Fibroblast of villous mesenchyme (primary cell): Measurements from ENCODE around the gene C1orf210. TPM values are rescaled to one million over a fixed set of nuclear protein-coding genes. Genes with fewer than 3 reads are reported as not detected.

Experiments
- DNase-seq: peaks from one replicate; pipeline ENCODE4 v3.0.0-alpha.2; 2010; ENCODE audit warnings: low read depth
- H3K4me3 ChIP-seq: 2 replicates; pipeline ENCODE4 v1.5.1; 2011; ENCODE audit warnings: low read depth, mild to moderate bottlenecking, low read length
- total RNA-seq: library from RNA; depleted of rRNA; stranded (reverse); fragments of >200 nt; gene quantifications from 2 replicates; pipeline ENCODE4 v1.2.3, GENCODE V29; 2012
- TF ChIP-seq, protein P1 (sequence below): IDR thresholded peaks from 2 replicates; pipeline ENCODE4 v1.5.1; 2012; ENCODE audit warnings: low read depth, mild to moderate bottlenecking, low read length; ENCODE audit not compliant: insufficient read depth

C1orf210 gene
- total RNA-seq, 1 donor = not detected

DNA sequence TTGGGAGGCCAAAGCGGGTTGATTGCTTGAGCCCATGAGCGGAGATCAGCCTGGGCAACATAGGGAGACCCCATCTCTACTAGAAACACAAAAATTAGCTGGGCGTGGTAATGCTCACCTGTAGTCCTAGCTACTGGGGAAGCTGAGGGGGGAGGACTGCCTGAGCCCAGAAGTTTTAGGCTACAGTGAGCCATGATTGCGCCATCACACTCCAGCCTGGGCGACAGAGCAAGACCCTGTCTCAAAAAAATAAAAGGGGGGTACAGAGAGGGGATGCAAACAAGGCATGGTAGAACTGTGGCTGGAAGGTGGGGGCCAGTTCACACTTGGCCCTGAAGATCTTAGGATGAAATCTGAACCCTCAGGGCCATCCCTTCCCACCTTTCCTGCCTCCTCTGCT, 1.2 kb upstream of the C1orf210 start:
- TF ChIP-seq, protein P1, sequence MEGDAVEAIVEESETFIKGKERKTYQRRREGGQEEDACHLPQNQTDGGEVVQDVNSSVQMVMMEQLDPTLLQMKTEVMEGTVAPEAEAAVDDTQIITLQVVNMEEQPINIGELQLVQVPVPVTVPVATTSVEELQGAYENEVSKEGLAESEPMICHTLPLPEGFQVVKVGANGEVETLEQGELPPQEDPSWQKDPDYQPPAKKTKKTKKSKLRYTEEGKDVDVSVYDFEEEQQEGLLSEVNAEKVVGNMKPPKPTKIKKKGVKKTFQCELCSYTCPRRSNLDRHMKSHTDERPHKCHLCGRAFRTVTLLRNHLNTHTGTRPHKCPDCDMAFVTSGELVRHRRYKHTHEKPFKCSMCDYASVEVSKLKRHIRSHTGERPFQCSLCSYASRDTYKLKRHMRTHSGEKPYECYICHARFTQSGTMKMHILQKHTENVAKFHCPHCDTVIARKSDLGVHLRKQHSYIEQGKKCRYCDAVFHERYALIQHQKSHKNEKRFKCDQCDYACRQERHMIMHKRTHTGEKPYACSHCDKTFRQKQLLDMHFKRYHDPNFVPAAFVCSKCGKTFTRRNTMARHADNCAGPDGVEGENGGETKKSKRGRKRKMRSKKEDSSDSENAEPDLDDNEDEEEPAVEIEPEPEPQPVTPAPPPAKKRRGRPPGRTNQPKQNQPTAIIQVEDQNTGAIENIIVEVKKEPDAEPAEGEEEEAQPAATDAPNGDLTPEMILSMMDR = no peak
- no peak overlapping the region for H3K4me3 ChIP-seq

DNA sequence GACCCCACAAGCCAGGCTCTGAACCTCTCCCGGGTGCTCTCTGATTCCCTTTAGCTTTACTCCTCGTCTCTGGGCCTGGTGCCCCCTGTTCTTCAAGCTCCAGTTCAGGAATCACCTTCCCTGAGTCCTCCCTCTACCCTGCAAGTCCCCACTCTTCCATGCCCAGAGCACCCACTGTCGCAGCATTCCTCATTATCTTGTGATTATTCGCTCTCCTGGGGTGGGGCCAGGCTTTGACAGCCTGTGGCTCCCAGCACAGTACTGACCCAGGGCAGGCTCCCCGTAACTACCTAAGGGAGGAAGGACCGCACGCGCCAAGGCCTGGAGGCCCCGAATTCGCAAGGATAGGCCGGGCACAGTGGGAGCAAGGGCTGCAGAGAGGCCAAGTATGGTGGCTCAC, 734 bp upstream of the C1orf210 start:
- DNase-seq = no peak
- no peak overlapping the region for H3K4me3 ChIP-seq
- TF ChIP-seq, protein P1 = no peak

More for the DNA sequence above, 1.2 kb upstream of the C1orf210 start:
- no peak for DNase-seq

DNA sequence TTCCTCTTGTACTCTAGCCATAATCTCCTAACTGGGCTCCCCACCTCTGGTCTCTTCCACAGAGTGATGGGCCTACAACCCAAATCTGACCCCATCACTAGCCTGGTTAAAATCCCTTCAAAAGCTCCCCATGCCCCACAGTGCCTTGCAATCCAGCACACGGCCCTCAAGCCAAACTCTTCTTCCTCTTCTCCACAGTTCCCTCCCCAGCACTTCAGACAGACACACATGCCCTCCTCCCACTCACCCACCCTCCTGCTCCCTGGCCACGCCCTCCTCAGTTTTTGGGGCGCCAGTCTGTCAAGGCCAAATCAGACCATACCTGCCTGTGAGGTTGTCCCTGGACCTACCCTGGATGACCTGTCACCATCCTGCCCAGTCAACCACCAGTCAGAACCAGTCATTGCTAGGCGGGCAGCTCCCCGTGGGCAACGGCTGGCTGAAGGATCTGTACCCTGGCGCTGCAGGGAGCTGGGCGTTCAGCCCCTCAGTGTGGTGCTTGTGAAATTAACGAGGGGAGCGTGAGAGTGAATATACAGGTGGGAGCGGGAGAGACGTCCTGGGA, 753 bp downstream of the C1orf210 start:
- no peak overlapping the region for H3K4me3 ChIP-seq
- TF ChIP-seq, protein P1 = no peak
- no peak for DNase-seq

DNA sequence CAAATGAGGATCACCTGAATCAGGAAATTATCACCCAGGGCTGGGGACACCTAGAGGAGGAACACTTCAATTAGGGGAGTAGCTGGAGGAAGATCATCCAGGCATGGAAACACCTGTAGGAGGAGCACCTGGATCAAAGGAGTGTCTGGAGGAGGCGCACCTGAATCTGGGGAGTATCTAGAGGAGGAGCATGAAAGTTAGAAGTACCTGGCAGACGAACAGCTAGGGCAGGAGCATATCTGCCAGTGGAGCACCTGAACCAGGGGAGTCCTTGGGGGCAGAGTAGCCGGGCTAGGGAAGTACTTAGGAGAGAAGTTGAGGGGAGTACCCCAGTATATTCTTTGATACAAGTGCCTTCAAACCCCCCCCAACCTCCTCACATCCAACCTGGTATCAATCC, 1.3 kb downstream of the C1orf210 start:
- no peak for DNase-seq
- no peak overlapping the region for H3K4me3 ChIP-seq
- TF ChIP-seq, protein P1 = no peak

DNA sequence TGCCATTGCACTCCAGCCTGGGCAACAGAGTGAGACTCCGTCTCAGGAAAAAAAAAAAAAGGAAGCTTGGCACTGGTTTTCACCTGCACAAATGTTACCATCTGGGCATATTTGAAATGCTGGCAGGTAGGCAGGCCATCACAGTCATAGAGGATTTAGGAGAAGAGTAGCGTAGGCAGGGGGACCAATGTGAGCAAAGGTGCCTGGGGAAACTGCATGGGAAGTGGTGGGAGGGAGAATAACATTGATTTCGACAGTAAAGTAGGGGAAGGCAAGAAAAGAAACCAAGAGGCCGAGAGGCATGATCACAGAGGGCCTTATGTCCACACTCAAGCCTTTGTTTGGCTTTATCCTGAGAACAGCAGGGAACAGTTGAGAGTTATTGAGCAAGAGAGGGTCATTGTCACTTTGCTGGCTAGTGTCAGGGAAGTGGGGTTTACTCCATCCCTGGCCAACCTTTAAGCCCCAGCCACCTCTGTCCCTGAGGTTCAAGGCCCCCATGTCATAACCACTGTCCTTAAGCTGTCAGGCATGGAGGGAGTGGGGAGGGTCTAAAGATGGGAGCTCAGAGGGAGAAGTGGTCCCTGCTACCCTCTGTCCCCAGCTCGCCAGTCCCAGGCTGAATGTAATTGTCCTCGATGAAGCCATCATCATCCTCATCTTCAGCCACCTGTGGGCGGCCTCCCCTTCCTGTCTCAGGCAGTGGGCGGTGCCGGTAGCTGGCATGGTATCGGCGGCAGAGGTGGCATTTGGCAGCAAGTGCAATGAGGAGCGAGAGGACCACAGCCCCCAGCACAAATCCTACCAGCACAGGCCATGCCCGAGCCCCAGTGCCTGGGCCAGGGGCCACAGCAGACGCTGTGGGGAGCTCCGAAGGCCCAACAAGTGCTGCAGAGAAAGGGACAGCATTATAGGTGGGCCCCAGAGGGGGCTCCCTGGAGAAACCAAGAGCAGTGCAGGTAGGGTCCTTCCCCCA, 2.9 kb downstream of the C1orf210 start:
- DNase-seq = no peak
- TF ChIP-seq, protein P1 = no peak
- no peak overlapping the region for H3K4me3 ChIP-seq

DNA sequence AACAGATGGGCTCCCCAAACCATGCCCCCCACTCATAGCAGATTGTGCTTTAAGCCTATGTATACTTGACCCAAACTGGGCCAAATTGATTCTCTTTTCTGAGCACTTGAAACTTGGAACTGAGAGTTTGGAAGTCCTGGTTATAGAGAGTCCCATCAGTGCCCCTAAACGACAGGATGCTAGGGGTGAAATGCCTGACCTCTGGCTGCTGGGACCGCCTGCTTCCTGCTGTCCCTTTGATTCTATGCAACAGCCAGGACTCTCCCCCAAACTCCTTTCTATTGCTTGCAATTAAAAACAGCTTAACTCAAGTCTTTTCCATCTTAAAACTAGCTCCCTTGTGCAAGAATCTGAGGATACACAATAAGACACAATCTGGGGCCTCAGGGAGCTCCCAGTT, 4.7 kb downstream of the C1orf210 start:
- TF ChIP-seq, protein P1 = no peak
- DNase-seq = no peak

More for the DNA sequence above, 4.7 kb downstream of the C1orf210 start:
- H3K4me3 ChIP-seq = no peak overlapping the region
